ENCODE data around the gene TANGO6.

The TANGO6 gene

DNA sequence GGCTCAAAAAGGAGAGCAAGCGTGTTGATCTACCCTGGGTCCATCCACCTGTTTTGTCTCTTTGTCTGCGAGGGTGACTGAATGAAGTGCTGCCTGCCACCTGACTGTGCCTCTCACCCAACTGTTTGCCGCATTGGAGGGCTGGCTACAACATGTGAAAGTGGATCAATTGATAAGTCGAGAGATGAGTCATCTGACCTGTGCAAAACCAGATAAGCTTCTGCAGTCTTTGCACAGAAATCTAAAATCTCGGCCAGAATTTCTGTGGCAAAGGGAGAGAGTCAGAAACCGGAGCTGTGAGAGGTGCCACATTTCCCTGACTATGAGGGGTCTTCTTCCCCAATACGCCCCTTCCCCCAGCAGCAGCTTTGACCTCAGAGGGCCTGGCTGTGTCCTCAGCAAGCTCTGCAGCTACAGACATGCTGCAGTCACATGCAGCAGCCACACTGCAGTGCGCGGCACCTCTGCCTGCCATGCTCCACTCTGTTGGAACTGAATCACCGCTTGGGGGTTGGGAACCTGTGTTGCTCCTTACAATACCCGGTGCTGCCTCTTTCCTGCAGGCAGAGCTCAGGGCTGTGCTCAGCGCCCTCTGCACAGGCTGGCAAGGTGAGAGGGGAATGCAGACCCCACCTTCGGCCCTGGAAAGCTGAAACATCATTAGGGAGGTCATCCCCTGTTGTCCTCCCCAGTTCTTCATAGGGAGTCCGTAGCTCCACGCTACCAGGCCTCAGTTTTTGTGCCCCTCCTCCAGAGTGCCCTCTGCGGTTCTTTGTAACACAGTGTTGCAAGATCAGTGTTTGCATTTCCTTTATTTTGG is 246.0 kb downstream of the TANGO6 start:
- DNase-seq (ENCODE audit: low read depth in 2 of 3, low spot score in 2 of 3) = no peak

DNA sequence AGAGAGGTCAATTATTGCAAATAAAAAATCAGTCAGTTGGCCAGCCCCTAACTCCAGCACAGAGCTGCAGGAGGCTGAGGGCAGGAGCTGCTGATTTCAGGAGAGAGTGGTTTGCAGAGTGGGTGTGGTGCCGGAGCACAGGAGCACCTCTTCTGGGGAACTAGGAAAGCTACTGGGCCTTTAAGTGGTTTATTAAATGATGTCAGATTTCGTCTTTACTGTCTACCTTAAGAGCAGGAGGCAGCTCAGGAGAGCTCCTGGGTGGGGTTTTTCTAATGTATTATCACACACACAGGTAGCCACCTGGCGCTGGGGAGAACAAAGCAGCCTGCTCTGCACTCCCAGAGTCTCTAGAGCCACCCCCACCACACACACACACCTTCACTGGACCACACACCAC is 250.6 kb downstream of the TANGO6 start:
- DNase-seq (ENCODE audit: low read depth in 2 of 3, low spot score in 2 of 3) = no peak

DNA sequence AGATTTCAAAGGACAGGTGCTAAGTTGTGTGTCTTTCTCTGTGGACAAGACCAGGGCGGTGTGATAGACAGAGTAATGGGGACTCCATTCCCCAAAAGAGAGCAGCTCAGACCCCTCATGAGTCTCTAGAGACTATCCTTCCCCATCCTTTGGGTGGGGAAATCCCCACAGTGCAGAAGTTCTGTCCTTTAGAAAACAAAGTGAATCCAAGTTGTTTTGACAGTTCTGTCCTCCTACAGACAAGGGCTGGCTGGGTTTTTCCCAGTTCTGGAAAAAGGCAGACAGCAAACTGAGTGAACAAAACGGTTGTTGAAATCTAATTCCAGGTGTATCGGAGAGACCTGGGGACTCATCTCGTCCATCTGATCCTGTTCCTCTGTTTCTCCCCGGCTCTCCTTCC is 251.2 kb downstream of the TANGO6 start:
- DNase-seq (ENCODE audit: low read depth in 2 of 3, low spot score in 2 of 3) = no peak

DNA sequence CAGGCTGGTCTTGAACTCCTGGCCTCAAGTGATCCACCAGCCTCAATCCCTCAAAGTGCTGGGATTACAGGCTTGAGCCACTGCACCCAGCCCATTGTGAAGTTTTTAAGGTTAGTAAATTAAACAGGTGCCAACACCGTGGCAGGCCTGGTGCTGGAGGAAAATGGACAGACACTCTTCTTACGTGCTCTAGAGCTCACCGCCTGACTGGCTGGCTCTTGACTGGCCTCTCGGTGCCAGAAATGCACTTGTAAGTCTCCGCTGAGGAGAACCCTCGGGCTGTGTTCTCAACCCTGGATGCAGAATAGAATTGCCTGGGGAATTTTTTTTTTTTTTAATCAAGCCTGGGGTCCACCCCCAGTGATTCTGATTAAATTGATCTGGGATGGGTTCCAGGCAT is 251.9 kb downstream of the TANGO6 start:
- no peak for DNase-seq (ENCODE audit: low read depth in 2 of 3, low spot score in 2 of 3)

DNA sequence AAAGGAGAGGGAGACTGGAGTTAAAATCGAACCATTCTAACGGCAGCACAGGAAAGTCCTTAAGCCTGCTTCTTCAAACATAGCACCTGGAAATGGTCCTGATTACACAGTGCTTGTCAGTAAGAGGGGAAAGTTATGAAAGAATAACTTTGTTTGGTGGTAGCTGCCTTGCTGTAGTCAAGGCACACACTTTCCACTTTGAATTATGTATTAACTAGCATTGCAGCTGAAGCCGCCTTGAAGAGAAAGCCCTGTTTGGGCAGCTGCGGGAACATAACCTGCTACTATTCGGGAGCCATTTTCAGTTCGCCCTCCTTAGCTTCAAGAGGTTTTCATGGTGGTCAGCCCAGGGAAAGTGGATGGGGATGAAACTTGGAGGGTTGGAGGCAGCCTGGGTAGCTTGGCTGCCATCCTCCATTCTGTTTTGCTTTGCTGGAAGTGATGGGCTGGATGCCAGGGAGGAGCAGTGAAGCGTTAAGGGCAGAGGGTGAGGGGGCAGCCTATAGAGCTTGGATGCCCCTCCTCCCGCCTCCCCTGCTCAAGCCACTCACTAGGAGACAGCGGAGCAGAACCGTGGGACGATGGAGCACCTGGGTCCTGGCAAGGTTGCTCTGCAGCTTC is 256.9 kb downstream of the TANGO6 start:
- no peak for DNase-seq (ENCODE audit: low read depth in 2 of 3, low spot score in 2 of 3)

DNA sequence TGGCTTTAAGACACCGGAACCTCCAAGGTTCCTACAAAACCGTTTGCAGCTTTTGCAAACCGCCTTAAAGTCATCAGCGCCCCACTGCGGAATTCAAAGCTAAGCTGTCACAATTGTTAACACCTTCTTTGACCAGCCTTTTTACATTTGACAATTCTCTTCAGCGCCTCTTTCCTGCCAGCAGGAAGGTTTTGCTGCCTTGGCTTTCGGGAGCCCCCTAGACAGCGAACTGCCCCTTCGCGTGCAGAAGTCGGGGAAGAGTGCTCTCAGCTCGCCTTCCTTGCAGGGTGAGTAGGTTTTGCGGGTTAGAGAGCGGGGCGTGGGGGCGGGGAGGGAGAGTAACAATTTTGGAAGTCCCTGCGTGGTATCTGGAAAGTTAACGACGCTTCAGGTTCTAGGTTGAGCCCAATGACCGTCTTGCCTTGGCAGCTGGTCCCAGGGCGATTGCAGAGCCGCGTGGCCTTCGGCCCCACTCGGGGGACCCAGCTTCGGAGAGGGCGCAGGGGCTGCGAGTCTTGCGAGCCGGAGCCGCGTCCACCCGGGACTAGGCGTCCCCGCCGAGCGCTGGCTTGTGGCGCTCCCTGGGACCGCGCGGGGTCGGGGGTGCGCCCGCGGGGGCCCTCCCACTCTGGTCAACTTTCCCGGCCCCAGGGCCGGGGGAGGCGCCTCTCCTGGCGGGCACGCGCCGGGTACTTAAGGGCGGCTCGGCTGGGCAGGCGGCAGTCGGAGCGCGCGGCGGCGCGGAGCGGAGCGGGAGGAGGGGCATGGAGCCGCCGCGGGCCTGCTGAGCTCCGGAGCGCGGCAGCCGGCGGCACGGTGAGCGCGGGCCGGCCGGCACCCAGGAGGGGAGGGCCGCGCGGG is 262.4 kb downstream of the TANGO6 start, which contains the start of gene HAS3:
HAS3 (plus strand) TSS at position 153 of the 861 bp plus-strand sequence. CDS start 3,743 bp downstream, outside the sequence.
- DNase-seq (ENCODE audit: low read depth in 2 of 3, low spot score in 2 of 3) = peak in 1 of 3 experiments; percentile 23

DNA sequence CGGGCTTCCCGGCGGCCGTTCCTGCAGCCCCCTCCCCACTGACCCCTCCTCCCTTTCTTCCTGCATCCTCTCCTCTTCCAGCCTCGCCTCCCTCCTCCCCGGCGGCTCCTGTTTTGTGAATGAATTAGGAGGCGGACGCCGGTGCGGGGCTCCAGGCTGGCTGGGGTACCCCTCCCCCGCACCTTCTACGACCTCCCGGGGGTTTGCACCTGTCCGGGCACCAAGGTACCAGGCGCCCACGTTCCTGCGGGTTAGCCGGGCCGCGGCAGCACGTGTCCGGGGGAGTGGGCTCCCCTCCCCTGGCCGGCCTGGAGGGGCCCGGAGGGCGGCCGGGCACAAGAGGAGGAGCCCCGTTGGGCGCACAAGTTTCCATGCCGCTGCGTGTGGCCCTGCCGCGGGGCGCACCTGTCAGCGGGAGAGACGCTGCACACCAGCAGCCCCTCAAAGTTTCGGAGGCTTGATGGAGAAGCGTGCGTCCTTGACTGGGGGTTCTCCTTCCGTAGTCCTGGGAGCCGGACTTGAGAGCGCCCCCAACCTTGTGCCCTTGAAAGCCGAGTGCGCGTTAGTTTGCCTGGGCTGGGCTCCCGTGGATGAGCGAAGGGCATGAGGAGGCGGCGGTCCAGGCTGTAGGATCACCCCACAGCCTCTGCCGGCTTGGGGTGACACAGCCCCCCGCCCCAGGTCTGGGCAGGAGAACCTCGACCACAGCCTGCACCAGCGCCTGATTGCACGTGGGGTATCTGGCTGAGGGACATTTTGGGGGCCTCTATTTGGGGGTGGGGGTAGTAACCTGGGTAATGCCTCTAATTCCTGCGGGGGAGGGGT is 263.4 kb downstream of the TANGO6 start:
- DNase-seq (ENCODE audit: low read depth in 2 of 3, low spot score in 2 of 3) = no peak

DNA sequence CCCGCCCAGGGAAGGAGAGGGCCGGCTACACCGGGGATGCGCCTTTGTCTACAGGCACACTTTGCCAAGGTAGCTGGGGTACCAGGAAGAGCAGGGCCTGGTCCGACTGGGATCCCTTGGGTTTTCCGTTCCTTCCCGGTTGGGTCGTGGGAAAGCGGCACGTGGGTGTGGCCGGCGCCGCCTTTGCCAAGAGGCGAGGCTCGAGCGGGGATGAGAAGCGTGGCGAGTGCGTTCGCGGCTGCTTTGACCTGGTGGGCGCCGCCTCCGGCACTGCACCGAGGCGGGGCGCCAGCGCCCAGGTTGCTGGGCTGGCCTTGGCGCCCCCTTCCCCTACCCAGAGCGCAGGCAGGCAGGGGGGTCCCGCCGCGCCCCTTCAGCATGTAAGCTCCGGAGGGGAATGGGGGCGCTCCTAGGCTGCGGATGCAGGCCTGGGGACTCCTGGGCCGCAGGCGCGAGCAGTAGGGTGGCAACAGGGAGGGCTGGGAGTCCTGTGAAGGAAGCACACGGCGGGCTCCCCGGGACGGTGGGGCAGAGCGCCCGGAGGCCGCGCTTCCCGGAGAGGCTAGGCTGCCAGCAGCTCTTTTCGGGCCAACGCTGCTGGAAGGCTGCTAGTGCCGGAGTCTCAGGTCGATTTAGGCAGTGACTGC is 264.1 kb downstream of the TANGO6 start:
- DNase-seq (ENCODE audit: low read depth in 2 of 3, low spot score in 2 of 3) = no peak

DNA sequence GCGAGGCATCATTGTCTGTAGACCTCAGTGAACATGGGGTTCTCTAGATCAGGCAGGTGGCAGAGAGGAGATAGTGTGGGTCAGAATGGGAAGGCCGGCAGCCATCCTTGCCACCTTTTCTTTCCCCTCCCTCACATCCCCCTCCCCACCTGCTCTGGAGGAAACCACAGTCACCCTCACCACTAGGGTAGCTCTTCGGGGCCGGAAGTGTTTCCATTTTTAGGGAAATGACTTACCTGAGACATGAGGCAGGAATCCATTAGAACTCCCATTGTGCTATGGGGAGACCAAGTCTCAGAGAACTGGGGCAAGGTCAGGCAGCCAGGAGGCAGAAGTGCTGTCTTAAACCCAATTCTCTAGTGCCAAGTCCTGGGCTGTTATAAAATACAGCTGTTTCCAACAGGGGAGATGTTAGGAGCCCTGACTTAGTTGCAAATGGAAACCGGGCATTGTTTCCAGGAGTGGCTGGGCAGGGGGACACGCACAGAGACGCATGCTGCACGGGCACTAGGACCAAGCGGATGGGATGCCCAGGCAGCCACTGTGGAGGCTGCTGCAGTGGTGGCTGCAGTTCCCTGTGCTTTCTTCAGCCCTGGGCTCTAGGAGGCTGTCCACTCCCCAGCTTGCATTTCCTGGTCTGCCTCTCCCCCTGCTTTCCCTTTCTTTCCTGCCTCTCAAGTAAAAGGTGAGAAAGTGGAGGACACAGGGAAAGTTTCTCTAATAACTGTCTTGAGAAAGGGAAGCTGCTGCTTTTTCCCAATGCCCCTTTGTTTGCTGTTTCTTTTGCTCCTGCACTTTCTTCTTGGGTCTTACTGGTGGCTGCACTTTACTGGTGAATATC is 265.0 kb downstream of the TANGO6 start:
- no peak for DNase-seq (ENCODE audit: low read depth in 2 of 3, low spot score in 2 of 3)

DNA sequence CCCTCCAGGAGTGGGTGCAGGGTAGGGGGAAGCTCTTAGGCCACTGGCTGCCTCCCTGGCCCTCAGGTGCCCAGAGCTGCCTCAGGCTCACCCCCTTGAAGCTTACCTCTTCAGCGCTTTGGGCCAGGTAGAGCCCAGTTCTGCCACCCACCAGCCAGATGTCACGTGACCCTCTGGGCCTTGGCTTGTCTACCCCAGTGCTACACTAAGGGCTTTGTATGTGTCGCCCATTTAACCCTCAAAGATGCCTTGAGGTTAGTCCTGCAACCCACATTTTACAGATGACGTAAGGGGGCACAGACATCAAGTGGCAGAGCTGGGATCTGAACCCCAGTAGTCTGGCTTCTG is 265.5 kb downstream of the TANGO6 start:
- DNase-seq (ENCODE audit: low read depth in 2 of 3, low spot score in 2 of 3) = no peak

DNA sequence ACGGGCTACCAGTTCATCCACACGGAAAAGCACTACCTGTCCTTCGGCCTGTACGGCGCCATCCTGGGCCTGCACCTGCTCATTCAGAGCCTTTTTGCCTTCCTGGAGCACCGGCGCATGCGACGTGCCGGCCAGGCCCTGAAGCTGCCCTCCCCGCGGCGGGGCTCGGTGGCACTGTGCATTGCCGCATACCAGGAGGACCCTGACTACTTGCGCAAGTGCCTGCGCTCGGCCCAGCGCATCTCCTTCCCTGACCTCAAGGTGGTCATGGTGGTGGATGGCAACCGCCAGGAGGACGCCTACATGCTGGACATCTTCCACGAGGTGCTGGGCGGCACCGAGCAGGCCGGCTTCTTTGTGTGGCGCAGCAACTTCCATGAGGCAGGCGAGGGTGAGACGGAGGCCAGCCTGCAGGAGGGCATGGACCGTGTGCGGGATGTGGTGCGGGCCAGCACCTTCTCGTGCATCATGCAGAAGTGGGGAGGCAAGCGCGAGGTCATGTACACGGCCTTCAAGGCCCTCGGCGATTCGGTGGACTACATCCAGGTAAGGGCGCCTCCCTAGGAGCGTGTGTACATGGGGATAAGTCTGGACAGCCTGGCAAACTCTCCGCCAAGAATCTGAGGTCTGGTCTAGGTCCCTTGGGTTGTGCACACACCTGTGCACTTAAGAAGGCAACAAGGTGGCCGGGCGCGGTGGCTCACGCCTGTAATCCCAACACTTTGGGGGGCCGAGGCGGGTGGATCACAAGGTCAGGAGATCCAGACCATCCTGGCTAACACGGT is 266.3 kb downstream of the TANGO6 start:
- DNase-seq (ENCODE audit: low read depth in 2 of 3, low spot score in 2 of 3) = no peak

DNA sequence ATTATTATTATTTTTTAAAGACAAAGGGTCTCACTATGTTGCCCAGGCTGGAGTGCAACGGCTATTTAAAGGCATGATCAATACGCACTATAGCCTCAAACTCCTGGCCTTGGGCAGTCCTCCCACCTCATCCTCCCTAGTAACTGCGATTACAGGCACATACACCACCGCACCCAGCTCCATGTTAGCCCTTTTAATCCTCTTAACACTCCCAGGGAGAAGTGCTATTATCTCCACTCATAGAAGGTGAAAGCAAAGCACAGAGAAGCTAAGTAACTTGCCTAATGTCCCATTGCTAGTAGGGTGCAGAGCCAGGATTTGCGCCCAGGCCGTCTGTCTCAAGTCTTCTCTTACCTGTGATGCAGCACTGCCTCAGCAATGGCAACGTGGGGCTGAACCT is 267.1 kb downstream of the TANGO6 start:
- DNase-seq (ENCODE audit: low read depth in 2 of 3, low spot score in 2 of 3) = no peak

DNA sequence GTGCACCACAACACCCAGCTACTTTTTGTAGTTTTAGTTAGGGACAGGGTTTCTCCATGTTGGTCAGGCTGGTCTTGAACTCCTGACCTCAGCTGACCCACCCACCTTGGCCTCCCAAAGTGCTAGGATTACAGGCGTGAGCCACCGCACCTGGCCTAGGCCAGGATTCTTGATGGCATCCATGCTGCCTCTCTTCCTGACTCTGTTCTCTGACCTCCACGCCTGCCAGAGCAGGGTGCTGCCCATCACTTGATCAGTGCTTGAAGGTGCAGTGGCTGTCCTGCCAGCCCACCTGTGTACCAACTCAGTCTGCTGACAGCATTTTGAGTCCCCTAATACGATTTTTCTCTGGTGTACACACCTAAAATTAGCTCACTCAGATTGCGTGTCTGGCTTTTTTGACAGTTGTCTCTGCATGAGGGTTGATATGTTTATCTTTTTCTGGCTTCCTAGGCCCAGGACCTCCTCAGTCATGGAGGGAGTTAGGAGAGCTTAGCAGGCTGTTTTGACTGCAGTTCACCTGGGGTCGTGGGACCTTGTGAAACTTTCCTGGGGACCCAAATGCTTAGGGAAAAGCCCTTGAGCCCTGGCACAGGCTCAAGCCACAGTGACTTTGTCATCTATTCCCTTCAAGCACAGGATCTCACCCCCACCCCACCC is 268.0 kb downstream of the TANGO6 start:
- DNase-seq (ENCODE audit: low read depth in 2 of 3, low spot score in 2 of 3) = no peak

DNA sequence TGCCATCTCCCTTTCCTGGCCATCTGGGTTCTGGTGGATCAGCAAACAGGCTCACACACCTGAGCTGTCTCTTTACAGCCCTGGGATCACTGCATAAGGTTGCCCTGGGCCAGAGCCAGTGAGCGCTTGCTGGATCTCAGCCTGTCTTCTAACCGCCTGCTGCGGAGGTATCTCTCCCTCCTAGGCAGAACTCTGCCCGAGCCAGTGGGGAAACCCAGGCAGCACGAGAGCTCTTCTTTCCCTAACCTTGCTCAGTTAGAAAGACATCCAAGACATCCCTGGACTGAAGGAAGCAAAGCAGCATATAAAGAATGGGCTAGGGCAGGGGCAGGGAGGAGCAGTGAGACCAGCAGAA is 268.5 kb downstream of the TANGO6 start:
- no peak for DNase-seq (ENCODE audit: low read depth in 2 of 3, low spot score in 2 of 3)

DNA sequence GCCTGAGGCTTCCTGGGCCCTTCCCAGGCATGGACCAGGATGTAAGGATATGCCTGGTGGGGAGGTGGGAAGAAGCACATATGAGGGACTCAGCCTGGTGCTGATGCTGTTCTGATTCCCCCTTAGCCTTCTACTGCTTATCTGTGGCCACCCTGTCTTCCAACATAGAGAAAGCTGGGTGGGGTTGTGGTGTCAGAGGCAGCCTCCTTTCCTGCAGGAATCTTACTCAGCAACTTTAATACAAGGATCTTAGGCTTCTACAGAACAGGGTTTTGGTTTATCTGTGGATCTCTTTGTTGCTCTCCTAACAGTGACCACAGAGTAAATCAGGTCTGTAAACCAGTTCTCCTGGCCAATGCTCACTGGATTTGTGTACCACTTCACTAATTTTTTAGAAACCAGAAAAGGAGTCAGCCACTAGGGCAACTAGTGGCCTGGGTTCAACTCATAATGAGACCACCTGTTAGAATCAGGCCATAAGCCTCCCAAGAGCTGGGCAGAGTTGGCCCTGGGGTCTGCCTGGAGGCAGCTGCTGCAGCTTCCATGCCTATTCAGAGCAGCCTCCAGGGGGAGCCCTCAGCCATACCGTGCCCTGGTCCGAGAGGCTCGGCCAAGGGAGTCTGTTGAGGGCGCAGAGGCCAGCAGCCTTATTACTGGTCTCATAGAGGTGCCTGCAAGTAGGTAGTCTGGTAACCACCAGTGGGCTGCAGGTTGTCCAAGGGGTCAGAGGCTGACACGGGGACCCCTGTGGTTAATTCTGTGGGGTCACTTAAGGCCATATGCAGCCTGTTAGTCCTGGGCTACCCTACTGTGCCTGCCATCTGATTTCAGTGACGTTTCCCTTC is 269.2 kb downstream of the TANGO6 start:
- DNase-seq (ENCODE audit: low read depth in 2 of 3, low spot score in 2 of 3) = no peak

DNA sequence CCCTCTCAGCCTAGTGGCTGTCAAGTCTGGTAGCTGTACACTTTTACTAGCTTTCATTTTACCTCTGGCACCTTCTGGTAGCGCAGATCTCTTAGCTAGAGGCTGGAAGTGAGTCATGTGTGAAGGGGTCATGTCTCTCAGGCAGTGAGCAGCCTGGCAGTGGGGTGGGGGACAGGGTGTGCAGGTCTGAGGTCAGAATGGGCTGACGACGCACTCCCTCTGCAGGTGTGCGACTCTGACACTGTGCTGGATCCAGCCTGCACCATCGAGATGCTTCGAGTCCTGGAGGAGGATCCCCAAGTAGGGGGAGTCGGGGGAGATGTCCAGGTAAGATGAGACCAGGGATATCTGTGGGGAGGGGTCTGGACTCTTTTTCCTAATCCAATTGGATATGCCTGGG is 269.9 kb downstream of the TANGO6 start:
- no peak for DNase-seq (ENCODE audit: low read depth in 2 of 3, low spot score in 2 of 3)

DNA sequence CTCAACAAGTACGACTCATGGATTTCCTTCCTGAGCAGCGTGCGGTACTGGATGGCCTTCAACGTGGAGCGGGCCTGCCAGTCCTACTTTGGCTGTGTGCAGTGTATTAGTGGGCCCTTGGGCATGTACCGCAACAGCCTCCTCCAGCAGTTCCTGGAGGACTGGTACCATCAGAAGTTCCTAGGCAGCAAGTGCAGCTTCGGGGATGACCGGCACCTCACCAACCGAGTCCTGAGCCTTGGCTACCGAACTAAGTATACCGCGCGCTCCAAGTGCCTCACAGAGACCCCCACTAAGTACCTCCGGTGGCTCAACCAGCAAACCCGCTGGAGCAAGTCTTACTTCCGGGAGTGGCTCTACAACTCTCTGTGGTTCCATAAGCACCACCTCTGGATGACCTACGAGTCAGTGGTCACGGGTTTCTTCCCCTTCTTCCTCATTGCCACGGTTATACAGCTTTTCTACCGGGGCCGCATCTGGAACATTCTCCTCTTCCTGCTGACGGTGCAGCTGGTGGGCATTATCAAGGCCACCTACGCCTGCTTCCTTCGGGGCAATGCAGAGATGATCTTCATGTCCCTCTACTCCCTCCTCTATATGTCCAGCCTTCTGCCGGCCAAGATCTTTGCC is 271.1 kb downstream of the TANGO6 start:
- DNase-seq (ENCODE audit: low read depth in 2 of 3, low spot score in 2 of 3) = no peak
